ENCODE results near the gene JPH3. TPM values are rescaled to one million over a fixed set of nuclear protein-coding genes. Genes with fewer than 3 reads are reported as not detected.
A peak's percentile ranks its signal among the peaks of the same experiment; 100 is the strongest.
"Not testable (repeated sequence)": the region's sequence is repeated elsewhere in the genome, so short reads cannot be mapped to it uniquely, and the experiment has no call there.

The JPH3 gene
- total RNA-seq, 1 donor from 2014 or later, result not detected

DNA sequence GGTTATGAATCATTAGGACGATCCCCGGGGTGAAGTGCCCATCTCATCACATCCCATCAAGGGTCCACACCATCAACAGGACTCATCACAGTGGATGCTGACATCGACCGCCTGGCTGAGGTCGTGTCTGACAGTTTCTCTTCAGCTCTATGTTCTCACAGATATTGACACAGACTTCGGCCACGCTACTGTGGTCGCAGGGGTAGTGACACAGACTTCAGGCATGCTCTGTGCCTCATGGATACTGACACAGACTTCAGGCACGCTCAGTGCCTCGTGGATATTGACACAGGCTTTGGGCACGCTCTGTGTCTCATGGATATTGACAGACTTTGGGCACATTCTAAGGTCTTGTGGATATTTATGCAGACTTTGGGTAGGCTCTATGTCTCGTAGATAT is 113.3 kb downstream of the JPH3 start:
- TF ChIP-seq, protein P1, sequence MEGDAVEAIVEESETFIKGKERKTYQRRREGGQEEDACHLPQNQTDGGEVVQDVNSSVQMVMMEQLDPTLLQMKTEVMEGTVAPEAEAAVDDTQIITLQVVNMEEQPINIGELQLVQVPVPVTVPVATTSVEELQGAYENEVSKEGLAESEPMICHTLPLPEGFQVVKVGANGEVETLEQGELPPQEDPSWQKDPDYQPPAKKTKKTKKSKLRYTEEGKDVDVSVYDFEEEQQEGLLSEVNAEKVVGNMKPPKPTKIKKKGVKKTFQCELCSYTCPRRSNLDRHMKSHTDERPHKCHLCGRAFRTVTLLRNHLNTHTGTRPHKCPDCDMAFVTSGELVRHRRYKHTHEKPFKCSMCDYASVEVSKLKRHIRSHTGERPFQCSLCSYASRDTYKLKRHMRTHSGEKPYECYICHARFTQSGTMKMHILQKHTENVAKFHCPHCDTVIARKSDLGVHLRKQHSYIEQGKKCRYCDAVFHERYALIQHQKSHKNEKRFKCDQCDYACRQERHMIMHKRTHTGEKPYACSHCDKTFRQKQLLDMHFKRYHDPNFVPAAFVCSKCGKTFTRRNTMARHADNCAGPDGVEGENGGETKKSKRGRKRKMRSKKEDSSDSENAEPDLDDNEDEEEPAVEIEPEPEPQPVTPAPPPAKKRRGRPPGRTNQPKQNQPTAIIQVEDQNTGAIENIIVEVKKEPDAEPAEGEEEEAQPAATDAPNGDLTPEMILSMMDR (IDR thresholded peaks at IDR 0.05; ENCODE audit: insufficient read depth, low read length, severe bottlenecking), result no peak

DNA sequence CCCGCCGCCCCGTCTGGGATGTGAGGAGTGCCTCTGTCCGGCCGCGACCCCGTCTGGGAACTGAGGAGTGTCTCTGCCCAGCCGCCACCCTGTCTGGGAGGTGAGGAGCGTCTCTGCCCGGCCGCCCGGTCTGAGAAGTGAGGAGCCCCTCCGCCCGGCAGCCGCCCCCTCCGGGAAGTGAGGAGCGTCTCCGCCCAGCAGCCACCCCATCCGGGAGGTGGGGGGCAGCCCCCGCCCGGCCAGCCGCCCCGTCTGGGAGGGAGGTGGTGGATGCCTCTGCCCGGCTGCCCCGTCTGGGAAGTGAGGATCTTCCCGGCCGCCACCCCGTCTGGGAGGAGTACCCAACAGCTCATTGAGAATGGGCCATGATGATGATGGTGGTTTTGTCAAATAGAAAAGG is 116.5 kb downstream of the JPH3 start:
- not testable (repeated sequence) for H3K27me3 ChIP-seq (ENCODE audit: control insufficient read depth, insufficient read depth, low read length); DNase-seq (ENCODE audit: low read depth); H3K4me3 ChIP-seq (ENCODE audit: low read depth, low read length); H3K36me3 ChIP-seq (ENCODE audit: control insufficient read depth, insufficient read depth, low read length); FAIRE-seq

More for the DNA sequence above, 113.3 kb downstream of the JPH3 start:
- Histone ChIP-seq H3K27me3 (ENCODE audit: control insufficient read depth, insufficient read depth, low read length) (no peaks in the 10 kb centered on the region), H3K36me3 (ENCODE audit: control insufficient read depth, insufficient read depth, low read length) (peaks cover 2% of the 10 kb centered on the region), H3K4me3 (ENCODE audit: low read depth, low read length) (no peak overlapping the region)
- FAIRE-seq (peak; percentile 99), DNase-seq (ENCODE audit: low read depth) (peak; percentile 10)

DNA sequence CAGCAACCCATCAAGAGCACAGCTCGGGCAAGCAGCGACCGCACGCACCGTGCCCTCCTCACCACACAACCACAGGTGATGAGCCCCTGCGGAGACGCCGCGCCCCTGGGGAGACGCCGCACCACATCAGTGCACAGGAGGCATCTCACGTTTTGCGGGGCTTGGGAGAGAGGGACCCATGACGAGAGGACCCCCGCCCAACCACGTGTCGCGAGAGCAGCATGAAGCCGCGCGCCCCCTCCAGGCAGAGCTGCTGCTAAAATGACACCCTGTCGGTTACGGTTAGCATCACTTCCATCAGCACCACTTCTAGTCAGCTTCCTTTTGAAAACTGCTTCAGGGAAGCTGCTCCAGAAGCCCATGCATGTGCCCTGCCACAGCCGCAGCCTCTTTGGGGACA is 118.1 kb downstream of the JPH3 start:
- Histone ChIP-seq H3K4me3 (ENCODE audit: low read depth, low read length) (no peak overlapping the region), H3K36me3 (ENCODE audit: control insufficient read depth, insufficient read depth, low read length) (peaks cover 5% of the 10 kb centered on the region), H3K27me3 (ENCODE audit: control insufficient read depth, insufficient read depth, low read length) (no peaks in the 10 kb centered on the region)
- FAIRE-seq, result no peak
- TF ChIP-seq, protein P1 (IDR thresholded peaks at IDR 0.05; ENCODE audit: insufficient read depth, low read length, severe bottlenecking), result no peak
- no peak for DNase-seq (ENCODE audit: low read depth)

DNA sequence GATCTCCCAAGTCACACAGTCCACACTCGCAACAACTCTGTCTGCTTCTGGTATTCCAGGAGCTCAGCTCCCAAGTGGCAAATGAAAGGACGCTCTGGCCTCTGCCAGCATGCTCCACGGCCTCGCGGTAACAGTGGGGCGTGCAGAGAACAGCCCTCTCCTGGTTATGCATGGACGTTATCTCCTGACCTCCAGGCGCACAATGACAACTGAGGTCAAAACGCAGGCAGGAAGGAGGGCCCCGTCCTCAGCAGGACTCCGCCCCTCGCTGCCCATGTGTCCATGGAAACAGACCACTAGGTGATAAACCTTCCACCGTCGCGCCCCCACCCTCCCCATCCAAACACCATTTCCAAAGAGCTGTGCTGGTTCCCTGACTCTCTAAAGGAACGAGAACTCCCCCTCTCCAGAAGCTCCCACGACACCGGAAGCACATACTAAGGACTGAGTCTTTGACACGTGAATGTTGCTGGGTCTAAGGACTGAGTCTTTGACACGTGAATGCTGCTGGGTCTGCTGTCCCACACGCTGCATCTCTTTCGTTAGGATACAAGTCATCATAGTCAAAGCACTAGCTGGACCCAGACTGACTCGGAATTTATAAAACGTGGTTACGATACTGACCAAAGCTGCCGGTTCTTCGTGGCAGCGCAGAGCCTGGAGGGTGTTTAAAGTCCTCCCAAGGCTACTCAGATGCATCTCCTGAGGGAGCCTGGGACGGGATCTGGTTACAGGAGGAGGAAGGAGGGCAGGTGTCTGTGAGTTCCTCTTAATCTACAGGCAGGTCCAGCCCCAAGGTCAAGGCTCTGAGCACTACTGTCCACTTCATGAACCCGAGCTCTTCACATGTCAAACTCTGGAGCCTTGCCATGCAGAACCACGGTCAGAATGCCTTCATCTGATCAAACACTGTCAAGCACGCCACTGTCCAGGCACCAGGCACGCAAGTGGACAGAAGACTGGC is 119.6 kb downstream of the JPH3 start:
- H3K4me3 ChIP-seq (ENCODE audit: low read depth, low read length), result no peak overlapping the region
- H3K27me3 ChIP-seq (ENCODE audit: control insufficient read depth, insufficient read depth, low read length), result no peaks in the 10 kb centered on the region
- peaks cover 8% of the 10 kb centered on the region for H3K36me3 ChIP-seq (ENCODE audit: control insufficient read depth, insufficient read depth, low read length)
- TF ChIP-seq, protein P1 (IDR thresholded peaks at IDR 0.05; ENCODE audit: insufficient read depth, low read length, severe bottlenecking), result no peak
- no peak for DNase-seq (ENCODE audit: low read depth)
- FAIRE-seq, result no peak

DNA sequence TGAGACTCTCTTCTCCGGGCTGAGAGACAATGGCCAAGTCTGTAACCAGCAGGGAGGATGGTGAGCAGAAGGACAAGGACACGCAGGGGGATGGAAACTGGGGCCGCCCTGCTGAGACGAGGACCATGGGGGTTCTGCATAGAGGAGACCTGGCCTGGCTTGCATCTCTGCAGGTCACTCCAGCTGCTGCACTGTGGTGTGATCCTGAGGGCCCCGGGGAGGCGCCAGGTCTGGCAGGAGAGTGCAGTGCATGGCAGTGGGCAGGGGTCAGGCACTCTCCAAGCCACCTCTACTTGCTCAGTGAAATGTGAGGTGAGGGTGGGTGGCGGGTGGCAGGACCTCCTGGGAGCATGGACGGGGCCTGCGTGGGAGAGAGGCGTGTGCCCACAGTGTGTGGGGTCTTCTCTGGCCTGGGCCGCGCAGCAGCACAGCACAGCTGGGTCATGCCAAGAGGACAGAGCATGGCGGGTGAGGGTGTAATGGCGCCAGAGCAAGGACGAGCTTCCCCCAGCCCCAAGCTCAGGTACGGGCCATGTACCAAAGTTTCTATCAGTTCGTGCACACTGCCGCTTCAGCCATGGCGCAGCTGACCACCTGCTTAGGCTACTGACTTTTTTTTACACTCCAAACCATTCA is 120.4 kb downstream of the JPH3 start:
- peaks cover 8% of the 10 kb centered on the region for H3K36me3 ChIP-seq (ENCODE audit: control insufficient read depth, insufficient read depth, low read length)
- no peaks in the 10 kb centered on the region for H3K27me3 ChIP-seq (ENCODE audit: control insufficient read depth, insufficient read depth, low read length)
- H3K4me3 ChIP-seq (ENCODE audit: low read depth, low read length), result no peak overlapping the region
- TF ChIP-seq, protein P1 (IDR thresholded peaks at IDR 0.05; ENCODE audit: insufficient read depth, low read length, severe bottlenecking), result no peak
- DNase-seq (ENCODE audit: low read depth), result no peak
- FAIRE-seq, result no peak

DNA sequence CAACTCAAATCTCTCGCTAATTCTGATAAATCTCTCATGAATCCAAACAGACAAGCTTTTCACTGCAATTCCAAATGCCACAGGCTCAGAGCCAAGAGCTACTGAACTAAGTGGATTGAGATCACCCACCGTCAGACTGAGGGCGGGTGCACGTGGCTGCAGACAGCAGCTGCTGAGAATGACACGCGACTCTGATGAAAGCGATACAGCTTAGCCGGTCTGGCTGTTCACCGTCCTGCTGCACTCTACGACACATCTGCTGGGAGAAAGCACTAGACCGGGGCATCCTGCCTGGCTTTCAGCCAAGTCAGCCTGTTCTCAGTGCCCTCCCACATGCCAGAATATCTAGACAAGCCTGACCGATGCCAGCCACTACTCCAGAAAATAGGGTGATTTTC is 120.9 kb downstream of the JPH3 start:
- DNase-seq (ENCODE audit: low read depth) (peak; percentile 28), FAIRE-seq (no peak)
- Histone ChIP-seq H3K36me3 (ENCODE audit: control insufficient read depth, insufficient read depth, low read length) (peaks cover 8% of the 10 kb centered on the region), H3K27me3 (ENCODE audit: control insufficient read depth, insufficient read depth, low read length) (no peaks in the 10 kb centered on the region), H3K4me3 (ENCODE audit: low read depth, low read length) (no peak overlapping the region)
- TF ChIP-seq, protein P1 (IDR thresholded peaks at IDR 0.05; ENCODE audit: insufficient read depth, low read length, severe bottlenecking), result no peak

All from bronchial epithelial cell (primary cell).